Stomach (tissue), 9 donors: Measurements from ENCODE around the gene DCAF8L1. TPM values are rescaled to one million over a fixed set of nuclear protein-coding genes. Genes with fewer than 3 reads are reported as not detected.
"Not testable (repeated sequence)": the region's sequence is repeated elsewhere in the genome, so short reads cannot be mapped to it uniquely, and the experiment has no call there.

Experiments used
- DNase-seq, 2 donors: peaks; one replicate each; pipeline versions ENCODE4 v3.0.0 to v3.0.0-alpha.2; 2013 to 2019
- H3K27ac ChIP-seq, 5 donors: fragments of 200-600 bp in 4 of 5; sonication (generic) in 4 of 5; one replicate each; pipeline ENCODE4 v1.5.1; 2013 to 2019; ENCODE audit warnings: mild to moderate bottlenecking in 1 of 5, moderate library complexity in 1 of 5
- H3K27me3 ChIP-seq, 3 donors: fragments of 200-600 bp; sonication (generic); one replicate each; pipeline ENCODE4 v1.5.1; 2017 to 2019; ENCODE audit warnings: mixed run types in 1 of 3
- H3K36me3 ChIP-seq, 4 donors: fragments of 200-600 bp; sonication (generic); 1 replicate in 3 of 4; 2 replicates in 1 of 4; pipeline ENCODE4 v1.5.1; 2016 to 2019
- H3K4me1 ChIP-seq, 4 donors: fragments of 200-600 bp; sonication (generic); one replicate each; pipeline ENCODE4 v1.5.1; 2016 to 2019
- H3K4me3 ChIP-seq, 4 donors: fragments of 200-600 bp; sonication (generic) in 3 of 4; one replicate each; pipeline ENCODE4 v1.5.1; 2016 to 2019; ENCODE audit warnings: mild to moderate bottlenecking in 1 of 4
- H3K9me3 ChIP-seq, 4 donors: fragments of 200-600 bp; sonication (generic); one replicate each; pipeline ENCODE4 v1.5.1; 2016 to 2019
- EP300 ChIP-seq: sonication (generic); formaldehyde crosslinking; IDR thresholded peaks from one replicate; pipeline ENCODE4 v1.6.1; 2017; ENCODE audit warnings: antibody characterized with exemption
- POLR2A ChIP-seq, 4 donors: fragments of 450-650 bp; IDR thresholded peaks; one replicate each; pipeline ENCODE4 v1.6.1; 2016; ENCODE audit warnings: antibody characterized with exemption in 4 of 4, control low read depth in 2 of 4, mild to moderate bottlenecking in 1 of 4, moderate library complexity in 1 of 4
- POLR2AphosphoS5 ChIP-seq, 3 donors: sonication (generic); formaldehyde crosslinking; IDR thresholded peaks; one replicate each; pipeline ENCODE4 v1.6.1; 2016; ENCODE audit warnings: antibody characterized with exemption in 3 of 3
- WGBS, 5 donors: extraction: QIAGEN DNeasy Blood & Tissue Kit in 3 of 5; methylation state at CpG; one replicate each; pipeline versions ENCODE4 v1.1.5 to v1.1.7; 2013 to 2018; 5-methylcytosine and 5-hydroxymethylcytosine counted together
- intact Hi-C: fragments of 100-400 bp; cut with DNase I; formaldehyde crosslinking; loops from one replicate; pipeline ENCODE4 v1.15.1; 2023; ENCODE audit warnings: low total_unique reads
- polyA plus RNA-seq, 3 donors: library from polyadenylated mRNA; stranded (reverse); fragments of 200-250 nt; gene quantifications; one replicate each; pipeline ENCODE4 v1.2.3, GENCODE V29; 2013
- total RNA-seq, 5 donors: library from RNA; depleted of rRNA; stranded (reverse); fragments of >200 nt; gene quantifications; one replicate each; pipeline versions ENCODE4 v1.1.0 to v1.2.3, GENCODE V29; 2014 to 2016
- TF ChIP-seq, protein P1 (sequence below), 7 experiments: fragments of 450-650 bp in 4 of 7; fragments of 200-600 bp in 3 of 7; sonication (generic) in 3 of 7; IDR thresholded peaks; one replicate each; pipeline ENCODE4 v1.5.1; 2016 to 2019; ENCODE audit warnings: antibody characterized with exemption in 7 of 7, control low read depth in 2 of 7, mild to moderate bottlenecking in 1 of 7
- donor health status: healthy with polysubstance abuse.
- donor health status: Bipolar disorder and iron deficiency.
- donor health status: healthy.

Gene DCAF8L1
- total and polyA plus RNA-seq, 8 donors, result not detected

DNA sequence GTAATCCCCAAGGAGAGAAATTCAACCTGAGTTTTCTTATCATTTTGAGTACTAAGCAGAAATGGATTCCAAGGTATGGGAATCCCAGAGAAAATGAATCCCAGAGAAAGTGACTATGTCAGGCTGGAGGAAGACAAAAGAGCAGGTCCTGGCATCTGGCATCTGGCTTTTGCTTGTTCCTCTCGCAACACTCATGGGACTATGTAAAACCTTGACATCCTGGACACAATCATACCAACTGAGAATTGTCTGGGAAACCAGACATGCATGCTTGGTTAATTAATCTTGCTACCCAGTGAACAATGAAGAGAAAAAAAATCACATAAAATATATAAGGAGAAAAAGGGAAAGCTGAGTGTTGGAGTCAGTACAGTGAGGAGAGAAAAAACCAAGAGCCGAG is 12.9 kb downstream of the DCAF8L1 start:
- TF ChIP-seq, protein P1, sequence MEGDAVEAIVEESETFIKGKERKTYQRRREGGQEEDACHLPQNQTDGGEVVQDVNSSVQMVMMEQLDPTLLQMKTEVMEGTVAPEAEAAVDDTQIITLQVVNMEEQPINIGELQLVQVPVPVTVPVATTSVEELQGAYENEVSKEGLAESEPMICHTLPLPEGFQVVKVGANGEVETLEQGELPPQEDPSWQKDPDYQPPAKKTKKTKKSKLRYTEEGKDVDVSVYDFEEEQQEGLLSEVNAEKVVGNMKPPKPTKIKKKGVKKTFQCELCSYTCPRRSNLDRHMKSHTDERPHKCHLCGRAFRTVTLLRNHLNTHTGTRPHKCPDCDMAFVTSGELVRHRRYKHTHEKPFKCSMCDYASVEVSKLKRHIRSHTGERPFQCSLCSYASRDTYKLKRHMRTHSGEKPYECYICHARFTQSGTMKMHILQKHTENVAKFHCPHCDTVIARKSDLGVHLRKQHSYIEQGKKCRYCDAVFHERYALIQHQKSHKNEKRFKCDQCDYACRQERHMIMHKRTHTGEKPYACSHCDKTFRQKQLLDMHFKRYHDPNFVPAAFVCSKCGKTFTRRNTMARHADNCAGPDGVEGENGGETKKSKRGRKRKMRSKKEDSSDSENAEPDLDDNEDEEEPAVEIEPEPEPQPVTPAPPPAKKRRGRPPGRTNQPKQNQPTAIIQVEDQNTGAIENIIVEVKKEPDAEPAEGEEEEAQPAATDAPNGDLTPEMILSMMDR (IDR thresholded peaks at IDR 0.05), result no peak
- TF ChIP-seq EP300 (no peak), POLR2AphosphoS5 (IDR thresholded peaks at IDR 0.05) (no peak), POLR2A (IDR thresholded peaks at IDR 0.05) (no peak)
- H3K27ac ChIP-seq, result no peak overlapping the region
- H3K9me3 ChIP-seq, result peaks cover 0 to 5% (median 0%) of the 10 kb centered on the region in 4 donors
- DNase-seq, result no peak
- H3K4me3 ChIP-seq, result no peak overlapping the region
- no peaks in the 10 kb centered on the region for H3K27me3 ChIP-seq
- no peaks in the 10 kb centered on the region for H3K4me1 ChIP-seq
- no peaks in the 10 kb centered on the region for H3K36me3 ChIP-seq
- intact Hi-C loops, result no loop called here
- WGBS, 5 donors, result 55 to 65% (median 59%) methylated on average over 2 of the region's 2 CpGs

DNA sequence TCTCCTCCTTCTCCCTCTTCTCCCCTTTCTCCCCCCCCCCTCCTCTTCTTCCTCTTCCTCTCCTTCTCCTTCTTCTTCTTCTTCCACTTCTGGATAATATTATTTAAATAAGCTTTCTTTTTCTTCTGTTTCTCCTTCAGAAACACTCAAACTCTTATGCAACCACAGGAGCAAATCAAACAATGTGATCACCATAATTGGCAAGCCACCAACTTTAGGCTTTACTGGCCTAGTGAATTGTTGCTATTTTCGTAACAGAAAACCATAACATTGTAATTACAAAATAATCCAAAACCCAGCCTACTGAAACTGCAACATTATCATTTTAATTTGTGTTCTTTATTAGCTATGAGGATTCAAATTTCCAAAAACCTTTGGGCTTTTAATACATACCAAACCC is 14.3 kb downstream of the DCAF8L1 start:
- peak overlapping the region in 1 of 5 donors; percentile 22 for H3K27ac ChIP-seq
- H3K4me3 ChIP-seq, result no peak overlapping the region
- peak in 1 of 2 donors; percentile 51 for DNase-seq
- no peaks in the 10 kb centered on the region for H3K36me3 ChIP-seq
- H3K9me3 ChIP-seq, result peaks cover 0 to 5% (median 2%) of the 10 kb centered on the region in 4 donors
- no peak for TF ChIP-seq POLR2A (IDR thresholded peaks at IDR 0.05)
- TF ChIP-seq, protein P1 (IDR thresholded peaks at IDR 0.05), result no peak
- TF ChIP-seq POLR2AphosphoS5 (IDR thresholded peaks at IDR 0.05), result no peak
- no peak for TF ChIP-seq EP300
- no peaks in the 10 kb centered on the region for H3K27me3 ChIP-seq
- H3K4me1 ChIP-seq, result no peaks in the 10 kb centered on the region
- 15 to 27% (median 22%) methylated on average over 1 of the region's 1 CpG for whole genome bisulfite sequencing, 5 donors
- intact Hi-C loops, result no loop called here

DNA sequence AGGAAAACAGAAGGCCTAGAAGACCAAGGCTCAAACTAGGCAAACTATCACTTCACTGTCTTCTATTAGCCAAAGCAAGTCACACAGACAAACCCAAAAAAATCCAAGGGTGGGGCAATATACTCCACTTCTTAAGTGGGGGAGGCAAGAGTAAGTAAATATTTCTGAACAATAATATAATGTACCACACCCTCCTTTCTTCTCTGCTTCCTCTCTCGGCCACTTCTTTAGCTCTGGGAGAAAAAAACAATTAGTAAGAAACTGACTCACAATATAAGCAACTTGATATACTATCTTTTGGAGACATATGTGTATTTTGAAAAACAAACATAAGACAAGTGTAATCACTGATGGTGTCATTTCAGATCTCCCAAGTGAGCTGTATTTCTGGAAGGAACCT is 14.8 kb downstream of the DCAF8L1 start:
- 14 to 55% (median 29%) methylated on average over 1 of the region's 1 CpG for WGBS, 5 donors
- TF ChIP-seq, protein P1 (IDR thresholded peaks at IDR 0.05), result no peak
- TF ChIP-seq EP300 (no peak), POLR2A (IDR thresholded peaks at IDR 0.05) (no peak), POLR2AphosphoS5 (IDR thresholded peaks at IDR 0.05) (no peak)
- Histone ChIP-seq H3K27ac (peak overlapping the region in 3 of 5 donors; percentile 7 to 38 (median 22)), H3K27me3 (no peaks in the 10 kb centered on the region), H3K4me3 (no peak overlapping the region), H3K36me3 (no peaks in the 10 kb centered on the region), H3K9me3 (peaks cover 0 to 9% (median 3%) of the 10 kb centered on the region in 4 donors), H3K4me1 (no peaks in the 10 kb centered on the region)
- intact Hi-C loops, result no loop called here
- DNase-seq, result peak in 1 of 2 donors; percentile 2

DNA sequence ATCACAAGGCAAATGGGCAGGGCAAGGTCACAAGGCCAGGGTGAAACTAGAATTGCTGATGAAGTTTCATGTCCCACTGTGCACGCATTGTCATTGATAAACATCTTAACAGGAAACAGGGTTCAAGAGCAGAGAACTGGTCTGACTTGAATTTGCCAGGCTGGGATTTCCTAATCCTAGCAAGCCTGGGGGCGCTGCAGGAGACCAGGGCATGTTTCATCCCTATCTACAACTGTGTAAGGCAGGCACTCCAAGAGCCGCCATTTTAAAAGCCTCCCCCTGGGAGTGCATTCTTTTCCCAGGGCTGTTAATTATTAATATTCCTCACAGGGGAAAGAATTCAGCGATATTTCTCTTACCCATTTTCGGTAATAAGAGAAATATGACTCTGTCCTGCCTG is 15.9 kb downstream of the DCAF8L1 start:
- DNase-seq, H3K36me3 ChIP-seq, H3K27ac ChIP-seq, intact Hi-C loops, H3K4me3 ChIP-seq, H3K4me1 ChIP-seq, H3K27me3 ChIP-seq: not testable (repeated sequence)
- WGBS, 5 donors, result 78 to 92% (median 79%) methylated on average over 5 of the region's 5 CpGs
- H3K9me3 ChIP-seq, result peaks cover 0 to 17% (median 7%) of the 10 kb centered on the region in 4 donors

DNA sequence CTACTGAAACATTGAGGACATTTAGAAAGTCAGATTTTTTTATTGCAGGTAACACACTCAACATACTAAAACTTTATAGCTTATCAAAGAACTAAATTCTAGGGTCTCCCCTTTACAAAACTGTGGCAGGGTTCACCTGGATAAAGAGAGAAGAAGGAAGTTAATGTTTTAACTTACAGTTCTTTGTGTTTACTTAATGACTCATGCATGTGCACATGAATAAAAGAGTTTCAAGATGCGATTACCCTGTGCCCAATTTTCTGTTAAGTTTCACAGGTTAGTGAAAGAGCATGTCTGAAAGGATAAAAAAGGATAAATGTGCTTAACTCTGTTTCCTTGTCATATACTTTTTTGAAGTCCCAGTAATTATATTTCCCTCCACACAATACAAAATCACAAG is 16.8 kb downstream of the DCAF8L1 start:
- intact Hi-C loops, result no loop called here
- TF ChIP-seq POLR2AphosphoS5 (IDR thresholded peaks at IDR 0.05), result no peak
- TF ChIP-seq POLR2A (IDR thresholded peaks at IDR 0.05), result no peak
- TF ChIP-seq, protein P1 (IDR thresholded peaks at IDR 0.05), result no peak
- TF ChIP-seq EP300, result no peak

DNA sequence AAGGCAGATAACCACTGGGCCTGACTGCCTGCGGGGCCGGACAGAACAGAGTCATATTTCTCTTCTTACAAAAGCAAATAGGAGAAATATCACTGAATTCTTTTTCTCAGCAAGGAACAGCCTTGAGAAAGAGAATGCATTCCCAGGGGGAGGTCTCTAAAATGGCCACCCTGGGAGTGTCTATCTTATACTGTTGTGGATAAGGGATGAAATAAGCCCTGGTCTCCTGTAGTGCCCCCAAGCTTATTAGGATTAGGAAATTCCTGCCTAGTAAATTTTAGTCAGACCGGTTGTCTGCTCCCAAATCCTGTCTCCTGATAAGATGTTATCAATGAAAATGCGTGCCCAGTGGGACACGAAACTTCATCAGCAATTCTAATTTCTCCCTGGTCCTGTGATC is 20.8 kb downstream of the DCAF8L1 start:
- H3K27me3 ChIP-seq, H3K27ac ChIP-seq, H3K4me3 ChIP-seq, H3K36me3 ChIP-seq, H3K4me1 ChIP-seq, intact Hi-C loops, DNase-seq: not testable (repeated sequence)
- 82 to 100% (median 92%) methylated on average over 5 of the region's 5 CpGs for WGBS, 5 donors
- peaks cover 0 to 23% (median 13%) of the 10 kb centered on the region in 4 donors for H3K9me3 ChIP-seq

More for the DNA sequence above, 16.8 kb downstream of the DCAF8L1 start:
- peak in 1 of 2 donors; percentile 29 for DNase-seq
- H3K9me3 ChIP-seq, result peaks cover 0 to 23% (median 12%) of the 10 kb centered on the region in 4 donors
- WGBS, 5 donors, result 20 to 48% (median 38%) methylated on average over 1 of the region's 1 CpG
- no peaks in the 10 kb centered on the region for H3K27me3 ChIP-seq
- no peak overlapping the region for H3K4me3 ChIP-seq
- H3K36me3 ChIP-seq, result no peaks in the 10 kb centered on the region
- no peak overlapping the region for H3K27ac ChIP-seq
- no peaks in the 10 kb centered on the region for H3K4me1 ChIP-seq
